IPS-18c (cell line): ENCODE measurements around the gene TWIST2.

Experiments
- H3K4me3 ChIP-seq: 2 replicates; pipeline ENCODE4 v1.7.0; 2013; ENCODE audit warnings: low read depth, mild to moderate bottlenecking, low read length, moderate library complexity; ENCODE audit not compliant: insufficient read depth
- H3K9me3 ChIP-seq: one replicate; pipeline ENCODE4 v1.6.1; 2013; ENCODE audit warnings: mild to moderate bottlenecking, low read length, moderate library complexity; ENCODE audit not compliant: control insufficient read depth, insufficient read depth

The TWIST2 gene

DNA sequence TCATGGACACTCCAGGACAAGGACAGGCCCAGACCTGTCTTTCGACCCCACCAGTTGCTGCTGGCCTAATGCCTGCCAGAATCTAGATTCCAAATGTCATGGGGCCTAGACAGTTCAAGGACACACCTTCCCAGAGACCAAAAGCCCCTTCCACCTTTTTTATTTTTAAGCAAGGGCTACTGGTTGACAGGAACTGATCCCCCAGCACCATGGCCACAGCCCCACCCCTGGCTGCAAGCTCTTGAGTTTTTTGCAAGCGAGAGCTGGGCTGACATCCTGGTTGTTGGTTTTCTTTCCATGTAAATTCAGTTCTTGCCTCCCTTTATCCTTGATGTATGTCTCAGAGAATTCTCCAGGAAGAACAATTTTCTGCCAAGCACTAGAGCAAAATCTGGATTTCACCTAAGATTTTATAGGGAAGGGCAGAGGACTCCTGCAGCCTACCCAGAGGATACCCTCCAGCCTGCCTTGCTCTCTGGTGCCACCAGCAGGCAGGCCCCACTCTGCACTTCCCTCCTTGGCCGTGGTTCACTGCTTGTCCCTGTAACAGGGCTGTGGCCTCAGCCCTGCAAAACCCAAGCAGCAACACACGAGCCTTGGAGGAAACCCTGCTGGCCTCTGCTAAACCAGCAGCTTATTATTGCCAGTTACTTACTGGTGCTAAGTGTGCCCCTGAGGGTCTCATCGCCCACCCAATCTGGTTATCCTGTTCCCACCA is 97.7 kb downstream of the TWIST2 start:
- H3K9me3 ChIP-seq: peaks cover 2% of the 10 kb centered on the region
- H3K4me3 ChIP-seq: no peak overlapping the region

- Histone ChIP-seq H3K9me3 (no peaks in the 10 kb centered on the region), H3K4me3 (no peak overlapping the region)
These were observed 98.7 kb downstream of the TWIST2 start for GRCh38 chr2:238946318-238947242.

- Histone ChIP-seq H3K9me3 (no peaks in the 10 kb centered on the region), H3K4me3 (no peak overlapping the region)
These were observed 99.4 kb downstream of the TWIST2 start for GRCh38 chr2:238947243-238947760.

GRCh38 chr2:238947920-238948710 is 100.2 kb downstream of the TWIST2 start:
- H3K4me3 ChIP-seq: no peak overlapping the region

GRCh38 chr2:238948765-238949641 is 101.1 kb downstream of the TWIST2 start:
- Histone ChIP-seq H3K4me3 (no peak overlapping the region), H3K9me3 (no peaks in the 10 kb centered on the region)

More at GRCh38 chr2:238947920-238948710, 100.2 kb downstream of the TWIST2 start:
- H3K9me3 ChIP-seq: no peaks in the 10 kb centered on the region

DNA sequence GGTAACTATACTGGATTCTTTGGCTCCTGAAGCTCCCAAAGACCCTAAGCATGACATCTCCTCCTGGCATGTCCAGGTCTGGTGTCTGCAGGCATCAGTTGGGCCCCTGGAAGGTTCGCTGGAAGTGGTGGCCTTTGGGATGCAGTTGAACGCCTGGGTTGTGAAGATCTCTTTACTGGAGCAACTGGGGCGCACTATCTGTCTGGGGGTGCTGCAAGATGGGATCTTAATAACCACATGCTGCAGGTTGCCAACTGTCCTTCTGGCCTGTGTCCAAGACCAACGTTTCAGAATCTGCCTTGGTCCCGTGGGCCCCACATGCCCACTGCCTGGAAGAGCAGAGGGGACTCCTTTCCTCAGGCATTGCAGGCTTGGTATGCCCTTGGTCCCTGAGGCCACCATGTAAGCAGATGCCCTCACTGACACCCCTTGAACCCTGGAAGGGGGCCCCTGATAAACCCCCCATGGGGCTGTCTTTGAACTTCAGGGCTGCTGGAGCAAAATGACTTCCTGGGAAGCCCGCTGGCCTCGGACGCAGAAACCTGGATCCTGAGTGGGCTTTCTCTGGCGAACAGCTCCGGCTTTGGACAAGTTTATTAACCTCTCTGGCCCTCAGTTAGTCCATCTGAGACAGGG is 101.9 kb downstream of the TWIST2 start:
- Histone ChIP-seq H3K4me3 (no peak overlapping the region), H3K9me3 (no peaks in the 10 kb centered on the region)

DNA sequence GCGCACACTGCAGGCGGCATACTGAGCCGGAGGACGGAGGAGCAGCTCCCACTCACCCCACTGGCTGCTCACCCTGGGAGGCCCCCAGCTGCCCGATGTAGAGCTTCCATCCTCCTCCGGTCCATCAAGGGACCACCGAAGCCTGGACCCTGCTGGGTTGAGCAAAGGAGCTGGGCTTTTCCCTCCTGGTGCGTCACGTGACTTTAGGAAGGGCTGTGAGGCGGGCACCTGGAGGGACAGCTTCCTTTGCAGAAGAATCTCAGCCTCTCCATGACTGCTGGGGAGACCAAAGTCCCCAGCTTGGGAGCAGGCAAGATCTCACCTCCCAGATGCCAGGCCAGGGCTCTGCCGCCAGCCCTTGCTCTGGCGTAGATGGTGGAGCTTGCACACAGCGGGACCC is 102.7 kb downstream of the TWIST2 start:
- H3K4me3 ChIP-seq: no peak overlapping the region
- H3K9me3 ChIP-seq: no peaks in the 10 kb centered on the region

- H3K4me3 ChIP-seq: no peak overlapping the region; the same call in 1 of the 2 replicates
- H3K9me3 ChIP-seq: no peaks in the 10 kb centered on the region
These were observed 104.5 kb downstream of the TWIST2 start for GRCh38 chr2:238952261-238952919.

DNA sequence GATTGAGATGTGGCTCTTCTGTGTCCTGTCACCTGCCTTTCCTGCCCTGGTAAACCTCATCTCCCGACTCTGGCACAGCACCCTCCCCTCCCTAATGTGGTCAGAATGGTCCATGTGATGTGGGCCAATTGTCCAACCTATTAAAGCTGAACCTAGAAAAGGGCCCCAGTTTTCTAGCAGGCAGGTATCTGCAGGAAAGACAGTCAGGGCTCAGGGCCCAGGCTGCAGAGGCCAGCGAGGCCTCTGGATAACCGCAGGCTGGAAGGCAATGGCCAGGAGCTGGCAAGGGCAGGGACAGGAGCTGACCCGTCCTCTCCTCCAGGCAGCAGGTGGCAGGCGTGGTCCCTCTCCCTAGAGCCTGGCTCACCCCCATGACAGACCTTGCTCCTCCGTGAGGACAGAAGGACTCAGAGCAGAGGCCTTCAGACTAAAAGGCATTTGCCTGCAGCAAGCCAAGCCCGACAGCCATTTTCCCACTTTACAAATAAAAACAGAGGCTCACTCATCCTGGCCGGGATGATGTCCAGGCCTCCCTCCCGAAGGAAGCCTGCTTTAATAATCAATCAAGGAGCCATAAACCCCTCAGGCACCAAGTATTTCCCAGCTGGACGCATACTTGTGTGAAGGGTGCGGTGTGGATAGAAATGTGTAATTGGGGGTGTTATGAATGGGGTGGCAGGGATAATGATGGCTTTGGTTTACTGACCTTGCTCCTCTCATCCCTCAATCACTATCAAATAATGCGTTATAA is 107.1 kb downstream of the TWIST2 start:
- no peaks in the 10 kb centered on the region for H3K9me3 ChIP-seq

DNA sequence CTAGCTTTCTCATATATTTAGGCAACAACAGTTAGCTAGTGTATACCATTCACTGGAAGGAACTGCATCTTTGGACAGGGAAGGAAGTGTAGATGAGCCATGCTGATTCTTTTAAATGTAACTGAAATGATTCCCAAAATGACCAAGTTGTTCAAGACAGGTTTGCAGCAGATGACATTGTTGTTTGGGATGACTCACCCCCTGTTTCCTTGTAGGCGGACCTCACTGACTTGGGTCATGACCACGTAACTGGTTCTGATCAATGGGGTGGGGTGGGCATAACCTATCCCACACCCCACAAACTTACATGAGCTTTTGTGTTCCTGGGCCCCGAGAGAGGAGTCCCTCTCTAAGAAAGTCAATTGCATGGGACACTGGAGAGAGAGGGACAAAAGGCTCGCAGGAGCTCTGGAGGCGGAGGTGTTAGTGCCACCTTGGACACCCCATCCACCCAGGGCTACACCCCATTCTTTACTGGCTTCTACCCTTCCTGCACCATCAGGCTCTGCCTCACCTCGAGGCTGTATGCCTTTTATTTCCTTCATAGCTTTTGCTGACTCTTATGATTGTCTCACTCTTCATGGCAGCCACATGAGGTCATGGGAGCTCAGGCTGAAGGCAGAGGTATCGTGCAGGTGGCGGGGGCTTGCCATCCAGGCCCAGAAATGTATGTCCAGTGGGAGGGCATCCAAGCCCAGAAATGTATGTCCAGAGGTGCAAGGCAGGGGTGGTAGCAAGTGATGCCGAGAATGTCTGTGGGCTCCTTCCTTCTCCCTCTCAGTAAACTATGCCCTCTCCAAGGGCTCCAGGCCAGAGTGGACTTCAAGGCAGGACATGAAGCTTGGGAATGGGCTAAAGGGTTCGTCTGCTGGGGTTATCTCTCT is 108.0 kb downstream of the TWIST2 start:
- Histone ChIP-seq H3K4me3 (no peak overlapping the region), H3K9me3 (no peaks in the 10 kb centered on the region)

More for the DNA sequence above, 107.1 kb downstream of the TWIST2 start:
- H3K4me3 ChIP-seq: no peak overlapping the region

DNA sequence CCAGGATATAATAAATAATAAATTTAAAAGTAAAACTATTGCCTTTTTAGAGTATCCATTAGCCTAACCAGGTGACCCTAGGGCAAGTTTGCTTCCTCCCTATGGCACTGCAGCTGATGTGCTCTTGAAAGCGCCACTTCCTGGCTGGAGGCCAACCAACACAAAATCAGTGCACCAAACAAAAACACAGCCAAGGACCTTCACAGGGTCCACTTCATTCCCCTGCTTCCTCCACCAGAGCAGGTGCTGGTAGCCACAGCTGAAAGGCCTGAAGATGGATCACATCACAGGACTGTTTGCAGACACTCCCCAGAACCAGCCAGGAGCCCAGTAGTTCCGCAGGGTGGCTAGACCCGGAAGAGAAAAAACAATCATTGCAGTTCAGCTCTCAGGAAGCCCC is 108.8 kb downstream of the TWIST2 start:
- no peaks in the 10 kb centered on the region for H3K9me3 ChIP-seq

More for the DNA sequence above, 108.8 kb downstream of the TWIST2 start:
- no peak overlapping the region for H3K4me3 ChIP-seq
